ENCODE results near the gene WWOX.
A peak's percentile ranks its signal among the peaks of the same experiment; 100 is the strongest.

- peak; percentile 13 for TF ChIP-seq CTCF (IDR thresholded peaks at IDR 0.05; ENCODE audit: poor library complexity, severe bottlenecking)
- no peak for TF ChIP-seq POLR2AphosphoS5 (IDR thresholded peaks at IDR 0.05)
- no peak for TF ChIP-seq RAD21 (conservative IDR thresholded peaks at IDR 0.05)
- no peak for TF ChIP-seq EP300 (conservative IDR thresholded peaks at IDR 0.05; ENCODE audit: poor library complexity, severe bottlenecking)
These were observed 825.8 kb downstream of the WWOX start for GRCh38 chr16:78925083-78925767.

Data from neural cell (in vitro differentiated cells).